GM11168 (cell line): ENCODE results near the gene OMP.

Source experiments
- in situ Hi-C: fragments of 300-500 bp; cut with MboI; formaldehyde crosslinking; loops from one replicate; pipeline ENCODE4 v1.12.0; 2022; ENCODE audit warnings: low sequenced_read_pairs; ENCODE audit not compliant: unreplicated experiment

OMP gene

DNA sequence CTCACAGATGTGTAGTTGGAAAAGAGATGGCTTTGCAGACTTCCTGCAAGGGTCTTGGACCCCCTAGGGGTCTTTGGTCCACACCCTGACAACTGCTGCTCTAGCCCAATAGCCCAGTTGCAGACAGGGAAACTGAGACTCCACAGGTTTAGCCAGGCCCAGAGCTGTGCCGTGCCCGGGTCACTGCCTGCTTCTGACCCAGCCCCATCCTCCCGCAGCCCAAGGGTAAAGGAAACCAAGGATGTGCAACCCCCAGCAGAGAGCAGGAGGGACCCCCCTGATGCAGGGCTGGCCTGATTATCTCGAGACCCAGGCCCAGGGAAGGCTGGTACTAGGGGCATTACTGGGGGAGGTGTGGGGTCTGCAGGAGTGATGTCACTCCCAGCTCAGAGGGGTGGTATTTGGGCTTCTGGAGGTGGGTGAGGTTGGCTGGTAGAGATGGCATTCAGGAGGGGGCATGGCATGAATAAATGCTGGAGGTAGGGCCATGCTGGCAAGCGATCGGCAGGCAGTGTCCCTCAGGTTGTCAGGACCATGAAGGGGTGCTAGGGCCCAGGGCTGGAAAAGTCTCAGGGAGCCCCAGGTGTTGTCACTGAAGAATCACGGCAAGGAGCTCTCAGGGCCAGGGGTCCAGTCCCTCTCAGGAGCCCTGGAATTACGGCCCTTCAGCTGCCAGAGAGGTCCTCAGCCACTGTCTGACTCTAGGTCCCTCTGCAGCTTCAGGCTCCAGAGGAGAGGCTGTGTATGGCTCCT is 46.5 kb downstream of the OMP start:
- in situ Hi-C loops: no loop called here

DNA sequence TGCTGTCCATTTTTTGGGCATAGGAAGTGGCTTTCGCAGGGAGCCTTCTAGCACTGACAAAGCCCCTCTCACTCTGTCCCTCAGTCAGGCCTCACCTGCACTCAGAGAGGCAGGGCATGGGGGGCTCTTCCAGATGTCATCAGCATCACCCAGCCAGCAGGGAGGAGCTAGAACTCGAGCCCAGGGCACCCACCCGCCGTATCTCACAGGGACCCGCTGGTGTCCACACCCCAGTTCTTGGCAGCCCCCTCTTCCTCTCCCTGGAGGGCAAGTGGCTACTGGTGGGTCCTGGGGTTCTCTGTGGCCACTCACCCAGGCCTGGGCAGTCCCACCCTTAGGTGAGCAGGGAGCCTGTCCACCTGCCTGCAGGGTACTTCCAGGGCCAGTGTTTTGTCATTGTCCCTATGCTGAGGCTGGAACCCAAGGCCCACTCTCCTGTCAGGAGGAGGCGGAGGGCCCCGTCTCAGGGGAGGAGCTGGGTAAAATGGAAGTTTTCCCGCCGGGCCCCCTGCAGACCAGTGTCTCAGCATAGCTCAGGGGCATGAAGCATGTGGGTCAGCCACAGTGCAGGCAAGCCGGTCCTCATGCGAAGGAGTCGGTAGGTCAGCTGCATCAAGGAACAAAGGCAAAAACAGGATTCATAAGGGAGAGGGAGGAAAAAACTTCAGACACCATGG is 47.2 kb downstream of the OMP start:
- in situ Hi-C loops: no loop called here

DNA sequence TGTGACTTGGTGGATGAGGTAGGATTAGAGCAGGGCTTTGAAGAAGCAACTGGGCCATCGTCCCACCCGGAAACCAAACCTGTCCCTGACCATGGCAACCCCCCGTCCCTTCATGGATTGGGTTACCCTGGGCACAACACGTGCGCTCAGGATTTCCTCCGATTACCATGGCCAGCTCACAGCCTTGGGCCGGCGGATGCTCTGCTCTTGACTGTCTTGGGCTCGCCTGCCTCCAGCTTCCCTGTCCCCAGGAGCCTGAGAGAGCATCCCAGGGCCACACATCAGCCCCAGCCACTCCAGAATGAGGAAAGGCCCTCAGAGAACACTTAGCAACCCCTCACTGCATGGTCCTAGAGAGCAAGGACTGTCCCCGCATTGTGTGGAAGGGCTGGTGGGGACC is 48.2 kb downstream of the OMP start:
- in situ Hi-C loops: no loop called here

DNA sequence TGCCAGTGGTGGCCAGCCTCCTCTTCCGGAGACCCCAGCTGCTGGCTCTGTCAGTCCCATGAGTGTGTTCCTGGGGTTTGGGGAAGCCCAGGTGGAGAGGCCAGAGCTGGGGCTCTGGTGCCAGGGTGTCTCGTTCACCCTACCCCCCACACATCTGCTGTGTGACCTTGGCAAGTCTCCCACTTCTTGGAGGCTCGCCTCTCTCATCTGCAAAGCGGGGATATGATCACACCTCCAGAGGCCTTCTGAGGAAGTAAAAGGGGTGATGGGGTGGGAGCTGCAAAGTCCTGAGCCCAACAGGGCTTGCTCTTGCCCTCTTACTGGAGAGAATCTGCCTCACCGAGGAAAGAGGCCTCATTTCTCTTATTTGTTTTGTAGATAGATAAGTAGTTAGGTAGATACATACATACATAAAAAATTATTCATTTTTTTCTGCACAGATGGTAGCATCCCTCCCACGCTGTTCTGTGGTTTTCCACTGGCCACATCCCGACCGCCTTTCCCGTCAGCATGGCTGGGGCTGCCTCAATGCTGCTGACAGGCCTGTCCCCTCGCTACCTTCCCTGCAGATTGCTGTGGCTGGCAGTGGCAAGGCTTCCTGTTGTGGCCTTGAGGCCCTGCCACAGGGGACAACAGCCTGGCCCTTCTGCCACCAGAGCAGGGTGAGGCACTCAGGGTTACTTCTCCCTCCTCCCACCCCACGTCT is 49.3 kb downstream of the OMP start:
- in situ Hi-C loops: no loop called here

DNA sequence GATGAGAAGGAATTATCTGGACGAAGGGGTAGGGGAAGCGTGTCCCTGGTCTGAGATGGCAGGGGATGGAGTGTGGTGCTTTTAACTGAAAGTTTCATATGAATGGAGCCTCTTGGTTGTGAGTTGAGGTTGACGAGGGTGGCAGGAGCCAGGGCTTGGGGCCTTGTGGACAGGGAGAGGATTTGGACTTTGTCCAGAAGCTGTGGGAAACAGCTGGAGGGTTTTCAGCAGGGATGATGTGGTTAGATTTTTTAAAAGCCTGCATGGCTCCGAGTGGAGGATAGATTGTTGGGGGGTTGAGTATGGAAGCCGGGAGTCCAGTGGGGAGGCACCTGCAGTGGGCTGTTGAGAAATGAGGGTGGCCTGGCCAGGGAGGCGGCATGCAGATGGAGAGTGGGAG is 50.2 kb downstream of the OMP start:
- in situ Hi-C loops: no loop called here
